Measurements from ENCODE around the gene PPP2R2B.

- no peak for TF ChIP-seq MAFK (IDR thresholded peaks at IDR 0.05; ENCODE audit: low read depth, low read length)
- no peak for TF ChIP-seq POLR2A (IDR thresholded peaks at IDR 0.05; ENCODE audit: low read depth, low read length)
- no peak for TF ChIP-seq MXI1 (IDR thresholded peaks at IDR 0.05; ENCODE audit: borderline replicate concordance, low read depth, low read length)
- TF ChIP-seq CTCF (conservative IDR thresholded peaks at IDR 0.05; ENCODE audit: low read depth, low read length) = no peak
- TF ChIP-seq BHLHE40 (IDR thresholded peaks at IDR 0.05; ENCODE audit: low read depth, low read length) = no peak
- TF ChIP-seq RCOR1 (IDR thresholded peaks at IDR 0.05; ENCODE audit: insufficient replicate concordance, low read length) = no peak
- TF ChIP-seq CEBPB (IDR thresholded peaks at IDR 0.05; ENCODE audit: low read depth, low read length) = no peak
- TF ChIP-seq RFX5 (IDR thresholded peaks at IDR 0.05; ENCODE audit: low read depth, low read length) = no peak
These were observed 238.2 kb downstream of the PPP2R2B start for GRCh38 chr5:146640285-146640896.
